Hepatocyte (in vitro differentiated cells): ENCODE measurements around the gene ZNF416. TPM values are rescaled to one million over a fixed set of nuclear protein-coding genes. Genes with fewer than 3 reads are reported as not detected.

Source experiments
- DNase-seq: peaks from one replicate; pipeline ENCODE4 v3.0.0-alpha.2; 2016; ENCODE audit warnings: low spot score
- H2AFZ ChIP-seq: fragments of 200-600 bp; sonication (generic); 2 replicates; pipeline ENCODE4 v1.6.0; 2016; ENCODE audit warnings: antibody characterized with exemption, mild to moderate bottlenecking
- H3K27ac ChIP-seq: fragments of 200-600 bp; sonication (generic); 2 replicates; pipeline ENCODE4 v1.5.1; 2016; ENCODE audit warnings: mild to moderate bottlenecking
- H3K27me3 ChIP-seq: fragments of 200-600 bp; sonication (generic); 2 replicates; pipeline ENCODE4 v1.6.1; 2016
- H3K36me3 ChIP-seq: fragments of 200-600 bp; sonication (generic); replicated peaks from 2 replicates; pipeline ENCODE4 v1.5.1; 2016; ENCODE audit warnings: low read depth; ENCODE audit not compliant: insufficient read depth
- H3K4me1 ChIP-seq: fragments of 200-600 bp; sonication (generic); 2 replicates; pipeline ENCODE4 v1.5.1; 2016; ENCODE audit warnings: mild to moderate bottlenecking, moderate library complexity; ENCODE audit not compliant: insufficient read depth
- H3K4me2 ChIP-seq: fragments of 200-600 bp; sonication (generic); 2 replicates; pipeline ENCODE4 v1.6.0; 2016
- H3K4me3 ChIP-seq: fragments of 200-600 bp; sonication (generic); 2 replicates; pipeline ENCODE4 v1.5.1; 2016; ENCODE audit warnings: mild to moderate bottlenecking
- H3K79me2 ChIP-seq: fragments of 200-600 bp; sonication (generic); 2 replicates; pipeline ENCODE4 v1.6.0; 2017; ENCODE audit warnings: mild to moderate bottlenecking
- H3K9me2 ChIP-seq: fragments of 200-600 bp; sonication (generic); replicated peaks from 2 replicates; pipeline ENCODE4 v1.6.0; 2017; ENCODE audit warnings: mild to moderate bottlenecking; ENCODE audit not compliant: insufficient read depth
- H3K9me3 ChIP-seq: fragments of 200-600 bp; sonication (generic); 2 replicates; pipeline ENCODE4 v1.5.1; 2016; ENCODE audit warnings: low read depth, mild to moderate bottlenecking
- H4K20me1 ChIP-seq: fragments of 200-600 bp; sonication (generic); 2 replicates; pipeline ENCODE4 v1.6.0; 2016; ENCODE audit warnings: mild to moderate bottlenecking; ENCODE audit not compliant: insufficient read depth, poor library complexity, severe bottlenecking
- CTCF ChIP-seq: fragments of 200-600 bp; sonication (generic); IDR thresholded peaks from 2 replicates; pipeline ENCODE4 v1.5.1; 2016; ENCODE audit warnings: antibody characterized with exemption, mild to moderate bottlenecking; ENCODE audit not compliant: poor library complexity
- EZH2 ChIP-seq: fragments of 200-600 bp; sonication (generic); IDR thresholded peaks from 2 replicates; pipeline ENCODE4 v1.6.1; 2016; ENCODE audit warnings: antibody characterized with exemption, mild to moderate bottlenecking, borderline replicate concordance
- EZH2phosphoT487 ChIP-seq: fragments of 200-600 bp; sonication (generic); IDR thresholded peaks from one replicate; pipeline ENCODE4 v1.6.1; 2018; ENCODE audit warnings: antibody characterized with exemption, mild to moderate bottlenecking, low read depth, moderate library complexity; ENCODE audit not compliant: unreplicated experiment, severe bottlenecking
- WGBS: methylation state at CpG from one replicate; pipeline ENCODE4 v1.1.6; 2016; ENCODE audit warnings: low lambda C conversion rate; ENCODE audit errors: missing lambda C conversion rate; 5-methylcytosine and 5-hydroxymethylcytosine counted together
- polyA plus RNA-seq: library from polyadenylated mRNA; unstranded; fragments of >200 nt; fragmentation: Nextera tagmentation; extraction: Ambion mirVana; gene quantifications from 2 replicates; pipeline ENCODE4 v1.2.1, GENCODE V29; 2016
- total RNA-seq: library from RNA; depleted of rRNA; stranded (reverse); fragments of >200 nt; gene quantifications from 2 replicates; pipeline ENCODE4 v1.2.3, GENCODE V29; 2014

Gene ZNF416
- total and polyA plus RNA-seq, 2 experiments from 2014 or later: 1.9 to 4.7 TPM

- Histone ChIP-seq H3K27ac (no peak overlapping the region), H3K9me3 (peaks cover 77% of the 10 kb centered on the region), H3K27me3 (no peaks in the 10 kb centered on the region), H3K36me3 (peaks cover 33% of the 10 kb centered on the region), H3K4me3 (no peak overlapping the region), H3K79me2 (no peaks in the 10 kb centered on the region), H2AFZ (no peak overlapping the region), H3K4me2 (no peak overlapping the region), H4K20me1 (no peaks in the 10 kb centered on the region), H3K4me1 (no peaks in the 10 kb centered on the region), H3K9me2 (no peaks in the 10 kb centered on the region)
- TF ChIP-seq CTCF (no peak), EZH2phosphoT487 (no peak), EZH2 (no peak)
- DNase-seq: no peak
- WGBS: 98% methylated on average over 7 of the region's 7 CpGs
These were observed 40.7 kb downstream of the ZNF416 start for GRCh38 chr19:57537953-57538547.

GRCh38 chr19:57527136-57527881, 51.4 kb downstream of the ZNF416 start, which contains the start of gene ZNF549:
TSS of gene ZNF549 (plus strand) at chr19:57527356. CDS start at chr19:57527574, 218 bp downstream.
- Histone ChIP-seq H2AFZ (peak within 1 kb of the TSS; percentile 99), H3K27ac (peak within 1 kb of the TSS; percentile 86), H3K4me1 (peaks cover 10% of the 10 kb centered on the region), H3K9me3 (no peaks in the 10 kb centered on the region), H3K4me2 (peak within 1 kb of the TSS; percentile 95), H3K36me3 (no peaks in the 10 kb centered on the region), H3K79me2 (peaks cover 41% of the 10 kb centered on the region), H3K4me3 (peak within 1 kb of the TSS; percentile 95), H3K27me3 (no peaks in the 10 kb centered on the region), H4K20me1 (no peaks in the 10 kb centered on the region), H3K9me2 (no peaks in the 10 kb centered on the region)
- TF ChIP-seq EZH2phosphoT487: no peak
- no peak for TF ChIP-seq CTCF
- no peak for TF ChIP-seq EZH2
- peak; percentile 94 for DNase-seq
- under 1% methylated on average over 64 of the region's 64 CpGs for WGBS

Other genes starting within 250 kb of the ZNF416 start
- 6.9 and 7.5 TPM in 2 replicates for gene ZNF304, start 227.6 kb downstream of the ZNF416 start, total RNA-seq
- 2.0 and 3.0 TPM in 2 replicates for gene ZNF304, start 227.6 kb downstream of the ZNF416 start, polyA plus RNA-seq
- gene TRAPPC2B, start 215.4 kb downstream of the ZNF416 start, total RNA-seq: 19.8 and 27.8 TPM in 2 replicates
- gene TRAPPC2B, start 215.4 kb downstream of the ZNF416 start, polyA plus RNA-seq: 39.0 and 50.7 TPM in 2 replicates
- gene ZNF547, start 215.4 kb downstream of the ZNF416 start, total RNA-seq: 1.6 and 5.2 TPM in 2 replicates
- 0.72 and 1.8 TPM in 2 replicates for gene ZNF547, start 215.4 kb downstream of the ZNF416 start, polyA plus RNA-seq
- gene ZNF548, start 189.1 kb downstream of the ZNF416 start, total RNA-seq: 17.6 and 26.3 TPM in 2 replicates
- gene ZNF548, start 189.1 kb downstream of the ZNF416 start, polyA plus RNA-seq: 8.1 and 9.3 TPM in 2 replicates
- gene ZNF17, start 167.8 kb downstream of the ZNF416 start, total RNA-seq: 6.9 and 7.2 TPM in 2 replicates
- 1.4 and 2.3 TPM in 2 replicates for gene ZNF17, start 167.8 kb downstream of the ZNF416 start, polyA plus RNA-seq
- 10.4 and 10.5 TPM in 2 replicates for gene ZNF749, start 143.6 kb downstream of the ZNF416 start, total RNA-seq
- 3.0 and 7.1 TPM in 2 replicates for gene ZNF749, start 143.6 kb downstream of the ZNF416 start, polyA plus RNA-seq
- gene VN1R1, start 121.8 kb downstream of the ZNF416 start, total RNA-seq: 1.6 and 2.2 TPM in 2 replicates
- 0.65 and 0.83 TPM in 2 replicates for gene VN1R1, start 121.8 kb downstream of the ZNF416 start, polyA plus RNA-seq
- gene ZNF772, start 101.3 kb downstream of the ZNF416 start, total RNA-seq: 18.5 TPM in 2 replicates
- gene ZNF772, start 101.3 kb downstream of the ZNF416 start, polyA plus RNA-seq: 2.6 and 5.6 TPM in 2 replicates
- gene ZNF419, start 91.2 kb downstream of the ZNF416 start, total RNA-seq: 9.4 and 11.4 TPM in 2 replicates
- gene ZNF419, start 91.2 kb downstream of the ZNF416 start, polyA plus RNA-seq: 9.3 and 9.4 TPM in 2 replicates
- gene ZNF773, start 79.0 kb downstream of the ZNF416 start, total RNA-seq: 6.9 and 8.0 TPM in 2 replicates
- gene ZNF773, start 79.0 kb downstream of the ZNF416 start, polyA plus RNA-seq: 5.0 and 6.6 TPM in 2 replicates
- 4.3 and 6.4 TPM in 2 replicates for gene ZNF549, start 51.6 kb downstream of the ZNF416 start, total RNA-seq
- 3.2 and 3.5 TPM in 2 replicates for gene ZNF549, start 51.6 kb downstream of the ZNF416 start, polyA plus RNA-seq
- 5.7 and 5.9 TPM in 2 replicates for gene ZNF550, start 19.0 kb downstream of the ZNF416 start, total RNA-seq
- 5.2 and 6.2 TPM in 2 replicates for gene ZNF550, start 19.0 kb downstream of the ZNF416 start, polyA plus RNA-seq
- 5.1 and 7.1 TPM in 2 replicates for gene ZIK1, start 5.2 kb upstream of the ZNF416 start, total RNA-seq
- gene ZIK1, start 5.2 kb upstream of the ZNF416 start, polyA plus RNA-seq: 3.3 and 3.8 TPM in 2 replicates
- 1.3 and 1.8 TPM in 2 replicates for gene ZNF530, start 21.0 kb upstream of the ZNF416 start, total RNA-seq
- 1.3 and 2.8 TPM in 2 replicates for gene ZNF530, start 21.0 kb upstream of the ZNF416 start, polyA plus RNA-seq
- 11.7 and 24.3 TPM in 2 replicates for gene ZNF134, start 35.3 kb upstream of the ZNF416 start, total RNA-seq
- gene ZNF134, start 35.3 kb upstream of the ZNF416 start, polyA plus RNA-seq: 9.7 and 10.7 TPM in 2 replicates
- 9.5 and 17.2 TPM in 2 replicates for gene ZNF211, start 54.3 kb upstream of the ZNF416 start, total RNA-seq
- 11.9 and 12.2 TPM in 2 replicates for gene ZNF211, start 54.3 kb upstream of the ZNF416 start, polyA plus RNA-seq
- 0.12 TPM in 1 of 2 replicates, not detected in the other for gene ZSCAN4, start 90.0 kb upstream of the ZNF416 start, total RNA-seq
- gene ZSCAN4, start 90.0 kb upstream of the ZNF416 start, polyA plus RNA-seq: not detected in 2 replicates
- gene ZNF551, start 103.1 kb upstream of the ZNF416 start, total RNA-seq: 11.6 and 13.2 TPM in 2 replicates
- 2.0 and 2.2 TPM in 2 replicates for gene ZNF551, start 103.1 kb upstream of the ZNF416 start, polyA plus RNA-seq
- 10.7 and 11.1 TPM in 2 replicates for gene ZNF154, start 130.3 kb upstream of the ZNF416 start, total RNA-seq
- 3.5 and 5.6 TPM in 2 replicates for gene ZNF154, start 130.3 kb upstream of the ZNF416 start, polyA plus RNA-seq
- gene ZNF671, start 148.7 kb upstream of the ZNF416 start, total RNA-seq: 6.7 and 6.8 TPM in 2 replicates
- gene ZNF671, start 148.7 kb upstream of the ZNF416 start, polyA plus RNA-seq: 3.9 and 6.7 TPM in 2 replicates
- gene ZNF776, start 167.9 kb upstream of the ZNF416 start, total RNA-seq: 10.3 and 11.4 TPM in 2 replicates
- gene ZNF776, start 167.9 kb upstream of the ZNF416 start, polyA plus RNA-seq: 8.2 and 10.6 TPM in 2 replicates
- gene ZNF586, start 190.8 kb upstream of the ZNF416 start, total RNA-seq: 11.4 and 22.5 TPM in 2 replicates
- 8.0 and 11.2 TPM in 2 replicates for gene ZNF586, start 190.8 kb upstream of the ZNF416 start, polyA plus RNA-seq
- 25.9 and 26.7 TPM in 2 replicates for gene ZNF552, start 236.0 kb upstream of the ZNF416 start, total RNA-seq
- 12.9 and 13.7 TPM in 2 replicates for gene ZNF552, start 236.0 kb upstream of the ZNF416 start, polyA plus RNA-seq